Measurements from ENCODE around the gene CCL7. TPM values are rescaled to one million over a fixed set of nuclear protein-coding genes. Genes with fewer than 3 reads are reported as not detected.

The CCL7 gene
- polyA plus RNA-seq, 12 donors: not detected

DNA sequence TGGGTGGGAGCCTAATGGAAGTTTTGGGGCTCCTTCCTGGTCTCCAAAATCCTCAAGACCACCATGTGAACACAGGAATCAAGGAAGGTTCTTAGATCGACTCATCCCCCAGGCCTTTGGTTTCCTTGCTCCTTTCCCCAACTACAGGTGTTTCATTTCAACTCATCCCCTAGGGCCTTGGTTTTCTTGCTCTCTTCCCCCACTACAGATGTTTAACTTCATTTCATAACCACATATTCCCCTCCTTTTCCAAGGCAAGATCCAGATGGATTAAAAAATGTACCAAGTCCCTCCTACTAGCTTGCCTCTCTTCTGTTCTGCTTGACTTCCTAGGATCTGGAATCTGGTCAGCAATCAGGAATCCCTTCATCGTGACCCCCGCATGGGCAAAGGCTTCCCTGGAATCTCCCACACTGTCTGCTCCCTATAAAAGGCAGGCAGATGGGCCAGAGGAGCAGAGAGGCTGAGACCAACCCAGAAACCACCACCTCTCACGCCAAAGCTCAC lies 15.3 kb downstream of the CCL7 start, which contains the start of gene CCL11:
Gene CCL11, plus strand, starts transcription at position 457 of the 507 bp plus-strand sequence. CDS start 67 bp downstream, outside the sequence.
- DNase-seq: no peak

DNA sequence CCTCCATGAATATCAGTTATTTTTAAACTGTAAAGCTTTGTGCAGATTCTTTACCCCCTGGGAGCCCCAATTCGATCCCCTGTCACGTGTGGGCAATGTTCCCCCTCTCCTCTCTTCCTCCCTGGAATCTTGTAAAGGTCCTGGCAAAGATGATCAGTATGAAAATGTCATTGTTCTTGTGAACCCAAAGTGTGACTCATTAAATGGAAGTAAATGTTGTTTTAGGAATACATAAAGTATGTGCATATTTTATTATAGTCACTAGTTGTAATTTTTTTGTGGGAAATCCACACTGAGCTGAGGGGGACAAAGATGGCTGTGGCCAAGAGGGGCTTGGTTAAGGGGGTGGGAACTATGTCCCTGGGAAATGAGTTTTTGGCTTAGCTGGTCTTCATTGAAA lies 17.9 kb downstream of the CCL7 start:
- DNase-seq: no peak

DNA sequence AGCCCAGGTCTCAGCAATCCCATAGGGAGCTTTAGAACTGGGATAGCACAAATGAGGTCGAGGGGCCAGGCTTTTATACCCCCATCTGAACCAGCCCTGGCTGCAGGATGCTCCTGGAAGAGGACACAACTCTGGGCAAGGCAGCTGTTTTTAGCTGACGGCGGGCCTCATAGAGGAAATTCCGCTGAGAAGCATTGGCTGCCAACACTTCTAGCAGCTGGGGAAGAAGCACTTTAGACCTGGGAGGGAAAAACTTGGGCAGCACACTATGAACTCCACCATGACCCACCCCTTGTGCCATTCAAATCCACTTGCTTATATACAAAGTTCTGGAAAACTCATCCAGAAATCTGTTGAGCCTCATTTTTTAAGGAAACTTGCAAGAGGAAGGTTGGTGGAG lies 20.6 kb downstream of the CCL7 start:
- no peak for DNase-seq

DNA sequence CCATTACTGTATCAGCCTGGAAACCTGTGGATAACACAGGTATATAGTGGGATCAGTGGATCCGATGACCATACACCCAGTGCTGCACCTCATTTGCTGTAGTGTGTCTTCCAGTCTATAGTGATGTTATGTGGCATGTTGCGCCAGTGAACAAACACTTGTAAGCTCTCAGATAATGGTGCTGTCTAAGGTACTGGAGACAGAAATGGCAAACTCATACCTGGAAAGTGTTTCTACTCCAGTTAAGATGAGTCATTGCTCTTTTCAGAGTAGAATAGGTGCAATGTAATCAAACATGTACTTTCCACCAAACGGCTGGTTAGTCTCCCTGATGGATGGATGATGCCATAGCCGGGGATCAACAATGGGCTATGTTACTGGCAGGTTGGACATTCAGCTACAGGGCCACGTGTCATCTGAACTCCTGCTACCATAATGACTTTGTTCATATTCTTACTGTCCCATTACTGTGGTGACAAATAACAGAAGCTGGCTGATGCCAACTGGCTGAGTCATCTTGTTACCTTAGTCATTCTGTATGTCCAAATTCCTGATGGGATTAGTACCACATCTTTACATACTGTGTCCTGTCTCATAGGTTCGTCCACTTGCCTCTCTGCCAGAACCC lies 21.8 kb downstream of the CCL7 start:
- DNase-seq: no peak

DNA sequence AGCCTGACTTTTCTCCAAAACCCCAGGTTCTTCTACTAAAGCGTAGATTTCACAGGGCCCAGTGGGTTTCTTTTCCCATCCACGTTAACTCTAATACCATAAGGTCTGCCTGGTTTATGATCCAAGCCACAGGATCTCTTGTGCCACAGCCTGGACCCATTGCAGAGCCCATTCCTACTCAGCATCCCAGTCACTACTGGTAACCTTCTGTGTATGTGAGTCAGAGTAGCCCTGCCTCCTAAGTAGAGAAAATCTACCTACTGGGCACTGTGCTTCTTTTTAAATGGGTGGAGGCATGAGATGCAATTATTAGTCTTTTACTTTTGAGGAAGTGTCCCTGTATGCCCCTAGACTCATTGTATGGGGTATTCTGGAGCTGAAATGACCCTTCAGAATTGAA lies 29.0 kb downstream of the CCL7 start:
- no peak for DNase-seq

DNA sequence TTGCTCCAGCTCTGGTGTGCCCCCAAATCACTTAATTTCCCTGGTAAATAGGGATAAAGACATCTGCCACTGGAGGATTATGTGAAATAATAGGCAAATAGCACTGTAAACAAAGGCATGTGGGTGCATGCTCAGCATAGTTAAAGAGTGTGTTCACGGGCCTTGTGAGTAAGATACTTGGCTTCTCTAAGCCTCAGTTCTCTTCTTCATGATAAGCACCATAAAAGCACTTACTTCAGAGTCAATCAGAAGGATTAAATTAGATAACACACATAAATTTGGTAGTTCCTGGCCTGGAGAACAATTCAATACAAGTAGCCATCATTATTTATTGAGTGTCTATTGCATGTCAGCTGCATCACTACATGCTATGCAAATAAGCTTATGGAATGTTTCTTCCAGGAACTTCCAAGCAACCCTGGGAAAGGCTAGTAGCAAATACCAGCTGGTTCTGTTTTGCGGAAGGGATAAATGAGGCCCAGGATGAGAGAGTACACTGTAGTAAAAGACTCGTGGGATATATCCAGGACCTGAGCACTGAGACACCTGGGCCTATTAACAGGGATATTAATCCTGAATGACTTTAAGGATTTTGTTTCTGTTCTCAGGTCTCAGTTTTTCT lies 30.0 kb downstream of the CCL7 start:
- DNase-seq: no peak

DNA sequence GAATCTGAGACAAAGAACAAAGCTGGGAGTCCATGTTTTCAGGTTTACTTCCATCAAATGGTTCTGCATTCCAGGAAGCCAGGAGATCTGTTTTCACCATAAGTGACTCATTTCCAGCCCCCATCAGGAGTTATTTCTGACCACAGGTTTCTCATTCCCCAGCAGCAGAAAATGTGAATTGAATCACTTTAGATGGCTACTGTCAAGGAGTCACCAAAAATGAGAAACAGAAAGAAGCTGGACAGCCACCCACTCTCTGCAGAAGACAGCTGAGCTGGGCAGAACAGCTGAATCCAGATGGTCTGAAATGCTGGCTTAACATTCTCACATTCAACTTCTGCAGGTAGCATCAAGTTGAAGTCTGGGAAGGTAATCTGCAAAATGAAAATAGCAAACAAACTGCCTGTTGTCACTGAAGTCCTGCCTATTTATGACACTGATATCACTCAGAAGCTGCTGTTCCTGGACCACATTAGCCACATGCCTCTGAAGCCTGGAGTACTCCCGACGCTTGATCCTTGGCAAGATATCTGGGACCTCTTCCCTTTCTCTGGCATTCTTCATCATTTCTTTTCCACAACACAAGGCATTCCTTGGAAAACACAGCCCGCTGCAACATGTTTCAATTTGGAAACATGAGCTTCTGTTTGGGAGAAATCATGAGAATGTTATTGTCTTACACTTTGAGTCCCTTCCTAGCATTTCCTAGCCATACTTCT lies 30.8 kb downstream of the CCL7 start:
- DNase-seq: no peak

DNA sequence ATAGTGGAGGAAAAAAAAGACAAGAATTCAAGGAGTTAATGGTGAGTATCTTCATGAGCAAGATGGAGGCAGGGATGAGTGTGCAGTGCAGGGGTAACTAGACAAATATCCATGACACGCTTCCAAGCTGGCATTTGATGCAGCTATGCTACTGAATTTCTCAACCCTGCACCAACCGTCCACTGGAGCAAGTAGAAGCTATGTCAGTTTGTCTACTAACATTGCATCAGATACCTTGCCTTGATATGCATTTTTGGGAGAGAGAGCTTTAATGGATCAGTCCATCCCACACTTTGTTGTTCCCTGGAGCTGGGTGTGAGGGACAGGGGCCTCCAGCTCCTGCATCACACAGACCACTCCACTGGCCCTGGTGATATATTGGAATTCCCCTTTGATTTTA lies 32.0 kb downstream of the CCL7 start:
- DNase-seq: no peak

DNA sequence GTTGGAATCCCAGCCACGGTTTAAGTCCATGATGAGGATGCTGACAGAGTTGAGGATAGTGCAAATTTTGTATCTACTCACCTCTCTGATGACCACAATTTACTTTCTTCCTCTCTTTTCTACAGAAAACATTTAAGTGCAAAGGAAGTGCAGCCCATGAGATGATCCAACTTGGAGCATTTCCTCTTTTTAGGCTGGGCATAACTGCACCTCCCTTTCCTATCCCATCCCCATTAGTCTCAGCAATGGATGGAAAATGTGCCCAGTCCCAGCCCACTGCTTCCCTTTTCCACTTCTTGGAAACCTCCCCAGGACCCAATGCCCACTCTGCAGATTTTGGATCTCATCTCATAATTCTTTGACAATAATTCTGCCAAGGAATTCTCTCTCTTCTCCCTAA lies 32.6 kb downstream of the CCL7 start:
- no peak for DNase-seq

DNA sequence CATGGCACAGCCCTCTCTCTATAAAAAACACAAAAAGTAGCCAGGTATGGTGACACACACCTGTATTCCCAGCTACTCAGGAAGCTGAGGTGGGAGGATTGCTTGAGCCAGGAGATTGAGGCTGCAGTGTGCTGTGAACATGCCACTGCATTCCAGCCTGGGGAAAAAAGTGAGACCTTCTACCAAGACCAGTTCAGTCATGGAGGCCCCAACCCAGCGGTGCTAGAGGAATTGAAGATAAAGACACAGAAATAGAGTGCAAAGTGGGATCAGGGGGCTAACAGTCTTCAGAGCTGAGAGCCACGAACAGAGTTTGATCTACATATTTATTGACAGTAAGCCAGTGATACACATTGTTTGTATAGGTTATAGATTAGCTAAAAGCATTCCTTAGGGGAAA lies 33.6 kb downstream of the CCL7 start:
- no peak for DNase-seq

DNA sequence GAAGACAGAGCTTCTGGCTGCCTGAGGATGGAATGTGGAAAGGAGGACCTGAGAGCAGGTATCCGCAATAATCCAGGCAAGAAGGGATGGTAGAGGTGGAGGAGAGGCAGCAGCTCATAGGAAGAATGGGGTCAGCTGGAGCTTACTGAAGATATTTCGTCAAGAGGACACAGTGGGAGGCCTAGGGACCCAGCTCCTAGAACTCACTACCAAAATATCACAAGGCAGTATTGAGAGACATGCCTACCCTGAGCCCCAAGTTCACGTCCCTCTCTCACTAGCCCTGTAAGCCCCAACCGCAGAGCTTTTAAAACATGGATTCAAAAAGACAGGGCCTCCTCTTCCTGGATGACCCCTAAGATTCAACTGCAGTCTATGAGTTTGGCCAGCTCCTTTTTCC lies 35.0 kb downstream of the CCL7 start:
- no peak for DNase-seq

DNA sequence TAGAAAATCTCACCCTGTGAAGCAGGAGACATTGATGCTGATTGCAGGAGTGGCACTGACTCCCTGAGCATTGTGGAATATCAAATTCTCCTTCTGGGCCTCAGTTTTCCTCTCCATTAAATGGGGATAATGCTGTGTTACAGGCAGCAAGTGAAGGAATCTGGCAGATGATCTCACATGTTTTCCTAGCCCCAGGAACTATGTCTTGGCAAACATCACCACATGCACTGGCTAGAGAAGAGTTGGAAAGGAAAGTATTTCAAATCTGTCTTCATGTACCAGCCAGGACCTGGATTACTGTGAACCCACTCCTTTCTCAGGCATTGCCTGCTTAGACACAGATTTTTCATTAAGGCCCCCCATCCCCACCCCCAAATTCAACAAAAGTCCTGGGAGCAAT lies 35.6 kb downstream of the CCL7 start:
- no peak for DNase-seq

DNA sequence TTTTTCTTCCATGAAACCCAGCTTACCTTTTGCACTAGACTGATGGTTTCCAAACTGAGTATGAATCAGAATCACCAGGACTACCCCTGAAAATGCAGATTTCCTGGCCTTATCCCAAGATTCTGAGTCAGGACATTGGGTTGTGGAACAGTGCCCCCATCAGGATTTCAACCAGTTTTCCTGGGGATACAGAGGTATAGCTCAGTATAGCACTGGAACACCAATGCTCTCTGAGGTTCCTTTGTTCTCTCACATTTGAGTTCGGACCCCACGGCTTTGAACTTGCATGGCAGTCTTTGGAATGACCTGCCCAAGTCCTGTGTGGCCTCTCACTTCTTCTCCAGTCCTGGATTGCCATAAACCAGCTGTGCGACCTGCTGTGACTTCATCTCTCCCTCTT lies 36.4 kb downstream of the CCL7 start:
- DNase-seq: peak; percentile 47

DNA sequence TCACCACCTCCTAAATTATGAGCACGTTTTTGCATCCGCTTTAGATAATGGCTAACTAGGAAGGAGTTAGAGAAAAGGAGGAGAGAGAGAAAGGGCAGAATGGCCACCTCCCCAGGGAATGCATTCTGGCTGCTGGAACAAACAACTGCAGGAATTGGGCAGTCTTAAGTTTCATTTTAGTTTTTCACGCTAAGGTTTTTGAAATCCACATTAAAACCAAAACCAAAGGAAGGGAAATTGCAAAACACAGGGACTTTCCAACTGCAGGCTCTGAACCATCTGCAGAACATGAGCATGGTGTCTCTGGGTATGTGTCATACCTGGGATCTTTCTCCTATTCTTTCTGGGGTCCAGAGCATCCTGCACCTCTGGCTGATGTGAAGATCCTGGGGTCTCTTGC lies 37.1 kb downstream of the CCL7 start:
- no peak for DNase-seq

DNA sequence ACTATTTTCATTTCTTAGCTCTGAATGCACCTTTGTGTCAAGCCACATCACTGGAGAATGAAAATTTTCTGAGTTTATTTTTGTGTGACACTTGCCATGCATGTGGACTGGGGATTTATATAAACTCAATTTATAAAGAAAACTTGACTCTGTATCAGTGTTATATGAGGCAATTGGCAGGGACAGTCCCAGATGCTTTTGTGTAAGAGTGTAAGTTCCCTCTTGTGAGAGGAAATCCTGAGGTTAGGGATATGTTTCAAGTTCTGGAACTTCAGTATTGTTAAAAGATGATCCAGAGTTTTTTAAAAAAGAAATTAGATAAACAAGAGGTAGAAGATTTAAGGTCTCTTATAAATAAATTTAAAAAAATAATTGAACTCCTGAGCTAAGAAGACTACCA lies 38.4 kb downstream of the CCL7 start:
- no peak for DNase-seq

DNA sequence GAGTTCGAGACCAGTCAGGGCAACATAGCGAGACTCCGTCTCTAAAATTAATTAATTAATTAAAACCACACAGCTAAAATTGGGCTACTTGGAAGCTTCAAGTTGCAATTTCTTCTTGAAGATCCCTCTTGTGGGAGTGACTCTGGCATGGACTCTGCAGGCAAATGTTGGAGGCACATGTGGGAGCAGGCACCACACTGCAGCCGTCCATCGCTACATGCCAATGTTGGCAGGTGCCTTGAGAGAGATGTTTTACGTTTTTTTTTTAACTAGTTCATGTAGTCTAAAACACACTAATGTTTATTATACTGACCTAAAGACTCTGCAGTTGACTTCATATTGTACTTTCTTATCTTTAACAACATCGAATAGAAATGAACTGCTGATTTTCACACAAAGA lies 41.3 kb downstream of the CCL7 start:
- no peak for DNase-seq

DNA sequence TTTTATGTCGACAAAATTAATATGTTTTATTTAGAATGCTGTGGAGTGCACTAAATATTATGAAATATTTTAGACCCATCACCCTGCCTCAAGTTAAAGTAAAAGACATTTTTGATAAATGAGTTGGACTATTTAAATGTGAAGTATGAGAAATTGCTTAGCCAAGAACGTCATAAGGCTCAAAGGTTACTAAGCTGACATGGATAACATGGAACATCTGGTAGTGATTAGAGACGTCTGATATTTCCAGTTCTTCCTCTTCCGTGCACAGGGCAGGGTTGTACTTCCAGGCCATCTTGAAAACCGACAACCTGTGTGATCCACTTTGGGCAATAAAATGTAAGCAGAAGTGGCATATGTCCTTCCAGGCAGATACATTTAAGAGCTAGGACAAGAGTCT lies 42.1 kb downstream of the CCL7 start:
- DNase-seq: no peak

DNA sequence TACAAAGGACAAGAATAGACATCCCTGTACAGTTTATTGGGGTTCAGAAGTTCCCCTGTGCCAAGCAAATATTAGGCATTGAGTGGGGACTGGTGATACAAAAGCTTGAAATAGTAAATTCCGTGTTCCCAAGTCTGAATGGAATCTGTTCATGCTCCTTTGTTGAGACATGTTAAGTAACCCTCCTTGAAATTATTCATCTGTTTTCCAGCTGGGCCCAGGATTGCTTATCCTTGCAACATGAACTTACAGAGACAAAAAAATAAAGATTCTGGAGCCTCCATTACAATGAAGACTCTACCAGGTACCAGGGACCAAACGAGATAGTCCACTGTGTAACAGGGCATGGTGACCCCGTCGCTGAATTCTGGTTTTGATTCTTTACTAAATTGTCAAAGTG lies 43.1 kb downstream of the CCL7 start:
- DNase-seq: no peak

DNA sequence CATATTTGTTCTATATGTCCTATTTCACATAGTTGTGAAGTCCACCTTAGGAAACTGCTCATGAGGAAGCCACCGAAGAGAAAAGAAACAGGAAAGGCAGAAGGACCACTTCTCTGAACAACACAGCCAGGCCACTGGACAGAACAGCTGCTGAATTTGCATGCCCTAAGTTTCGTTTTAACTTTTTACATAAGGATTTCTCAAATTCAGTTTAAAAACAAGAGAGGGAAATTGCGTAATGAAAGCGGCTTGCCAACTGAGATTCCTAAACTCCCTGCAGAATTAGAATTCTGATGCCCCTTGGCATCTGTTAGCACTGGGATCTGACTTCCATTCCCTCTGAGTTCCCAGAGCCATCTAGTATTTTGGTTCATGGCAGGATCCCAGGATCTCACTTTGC lies 44.3 kb downstream of the CCL7 start:
- DNase-seq: peak; percentile 36

DNA sequence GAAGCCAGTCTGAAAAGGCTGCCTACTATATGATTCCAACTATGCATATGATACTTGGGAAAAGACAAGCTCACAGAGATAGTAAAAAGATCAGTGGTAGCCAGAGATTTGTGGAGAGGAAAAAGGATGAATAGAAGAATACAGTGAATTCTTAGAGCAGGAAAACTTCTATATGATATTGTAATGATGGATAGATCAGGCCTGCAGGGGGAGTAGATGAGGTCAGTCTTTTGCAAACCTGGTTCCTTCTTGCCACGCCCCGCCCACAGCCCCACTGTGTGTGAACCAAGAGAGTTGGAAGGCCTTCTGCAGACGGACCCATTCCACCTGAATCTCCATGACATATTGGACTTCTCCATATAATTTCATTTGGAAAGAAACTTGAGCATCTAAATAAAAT lies 48.5 kb downstream of the CCL7 start:
- DNase-seq: no peak

DNA sequence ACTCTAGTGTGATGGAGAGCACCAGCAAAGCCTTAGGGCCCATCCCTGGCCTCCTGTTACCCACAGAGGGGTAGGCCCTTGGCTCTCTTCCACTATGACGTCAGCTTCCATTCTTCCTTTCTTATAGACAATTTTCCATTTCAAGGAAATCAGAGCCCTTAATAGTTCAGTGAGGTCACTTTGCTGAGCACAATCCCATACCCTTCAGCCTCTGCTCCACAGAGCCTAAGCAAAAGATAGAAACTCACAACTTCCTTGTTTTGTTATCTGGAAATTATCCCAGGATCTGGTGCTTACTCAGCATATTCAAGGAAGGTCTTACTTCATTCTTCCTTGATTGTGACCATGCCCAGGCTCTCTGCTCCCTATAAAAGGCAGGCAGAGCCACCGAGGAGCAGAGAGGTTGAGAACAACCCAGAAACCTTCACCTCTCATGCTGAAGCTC lies 49.0 kb downstream of the CCL7 start, which contains the start of gene CCL8:
Gene CCL8, plus strand, starts transcription at position 397 of the 445 bp plus-strand sequence. CDS start 67 bp downstream, outside the sequence.
- no peak for DNase-seq

All from muscle of arm (tissue), 12 donors.